Spleen (tissue), 7 donors: ENCODE results near the gene GABRG3.

Experiments used
- CTCF ChIP-seq, 11 experiments: fragments of 200-600 bp in 7 of 11; fragments of 450-650 bp in 4 of 11; sonication (generic) in 4 of 11; IDR thresholded peaks in 8 of 11; conservative IDR thresholded peaks in 3 of 11; 1 replicate in 7 of 11; 2 replicates in 4 of 11; pipeline versions ENCODE4 v1.4.0 to v1.8.0; 2016 to 2021; ENCODE audit warnings: antibody characterized with exemption in 11 of 11, inconsistent platforms in 4 of 11, mild to moderate bottlenecking in 1 of 11
- POLR2AphosphoS5 ChIP-seq, 3 donors: sonication (generic); formaldehyde crosslinking; IDR thresholded peaks; one replicate each; pipeline ENCODE4 v1.5.1; 2017; ENCODE audit warnings: antibody characterized with exemption in 3 of 3
- donor health status: DM: no; HTN: no; CAD: no; lungs with moderate emphysema.
- donor health status: DM: no; HTN: no; CAD: no.
- donor health status: DM: no; HTN: no; CAD: no.

DNA sequence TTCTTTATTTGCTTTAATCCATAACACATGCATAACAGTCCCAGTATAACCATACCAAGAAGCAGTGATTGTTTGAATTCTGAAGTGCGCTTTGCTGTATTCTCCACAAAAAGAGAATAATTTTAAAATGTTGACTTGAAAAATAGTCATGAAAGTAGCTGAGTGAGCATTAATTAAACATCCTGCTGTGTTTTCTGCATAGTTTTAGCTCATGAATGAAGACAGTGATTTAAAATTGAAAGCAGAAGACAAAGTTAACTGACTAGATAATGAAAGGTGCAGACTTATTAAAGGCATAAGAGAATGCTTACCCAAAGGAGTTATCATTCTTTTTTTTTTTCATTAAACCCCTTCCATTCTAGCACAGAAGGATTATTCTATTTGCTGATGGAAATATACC is 143.5 kb downstream of the GABRG3 start:
- no peak for TF ChIP-seq CTCF (IDR thresholded peaks at IDR 0.05 in 8 of 11, conservative IDR thresholded peaks at IDR 0.05 in 3 of 11)
- no peak for TF ChIP-seq POLR2AphosphoS5 (IDR thresholded peaks at IDR 0.05)
